ENCODE data around the gene ANKRA2.
A peak's percentile ranks its signal among the peaks of the same experiment; 100 is the strongest.

The ANKRA2 gene, protein sequence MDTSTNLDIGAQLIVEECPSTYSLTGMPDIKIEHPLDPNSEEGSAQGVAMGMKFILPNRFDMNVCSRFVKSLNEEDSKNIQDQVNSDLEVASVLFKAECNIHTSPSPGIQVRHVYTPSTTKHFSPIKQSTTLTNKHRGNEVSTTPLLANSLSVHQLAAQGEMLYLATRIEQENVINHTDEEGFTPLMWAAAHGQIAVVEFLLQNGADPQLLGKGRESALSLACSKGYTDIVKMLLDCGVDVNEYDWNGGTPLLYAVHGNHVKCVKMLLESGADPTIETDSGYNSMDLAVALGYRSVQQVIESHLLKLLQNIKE

DNA sequence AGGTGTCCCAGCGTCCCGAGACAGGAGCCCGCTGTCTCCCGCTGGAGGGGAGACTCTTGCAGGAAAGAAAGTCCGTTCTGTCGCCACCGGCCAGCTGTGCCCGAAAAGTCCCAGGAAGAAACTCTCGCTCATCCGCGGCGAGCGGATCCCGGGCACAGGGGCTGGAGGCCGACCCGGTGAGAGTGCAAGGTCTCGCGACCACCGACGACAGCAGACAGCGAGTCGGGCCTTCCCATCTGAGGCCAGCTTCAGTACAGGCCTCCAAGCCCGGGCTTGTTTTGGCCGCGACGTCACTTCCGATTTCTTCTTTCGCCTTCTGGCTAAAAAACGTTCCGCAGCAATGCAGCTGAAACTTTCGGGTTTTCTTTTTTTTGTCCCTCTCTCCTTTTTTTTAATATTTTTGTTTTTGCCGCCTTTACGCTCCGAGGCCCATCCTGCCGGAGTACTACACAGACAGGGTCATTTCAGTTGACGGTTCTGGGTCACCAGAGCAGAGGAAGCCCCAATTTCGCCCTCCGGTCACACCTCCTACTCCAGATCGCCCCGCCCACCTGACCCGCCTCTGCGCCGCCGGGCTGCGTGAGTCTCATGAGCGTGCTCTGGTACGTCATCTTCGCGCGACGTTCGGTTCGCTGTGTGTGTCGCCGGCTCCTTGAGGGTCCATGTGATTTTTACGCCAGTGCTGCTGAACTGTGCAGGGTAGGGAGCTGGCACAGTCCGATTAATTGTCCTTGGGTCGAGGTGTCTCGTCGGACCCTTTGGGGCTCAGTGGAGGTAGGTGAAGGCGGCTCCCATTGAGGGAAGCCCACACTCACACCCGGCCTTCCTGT is at the start of gene ANKRA2, which contains the start of gene UTP15:
Gene ANKRA2 (minus strand): TSS at position 501 of the 830 bp plus-strand sequence. CDS start 2,758 bp downstream, outside the sequence.
Gene UTP15 (plus strand): TSS at position 605 of the 830 bp plus-strand sequence. CDS start 1,602 bp downstream, outside the sequence.
- peak; percentile 99 for DNase-seq

DNA sequence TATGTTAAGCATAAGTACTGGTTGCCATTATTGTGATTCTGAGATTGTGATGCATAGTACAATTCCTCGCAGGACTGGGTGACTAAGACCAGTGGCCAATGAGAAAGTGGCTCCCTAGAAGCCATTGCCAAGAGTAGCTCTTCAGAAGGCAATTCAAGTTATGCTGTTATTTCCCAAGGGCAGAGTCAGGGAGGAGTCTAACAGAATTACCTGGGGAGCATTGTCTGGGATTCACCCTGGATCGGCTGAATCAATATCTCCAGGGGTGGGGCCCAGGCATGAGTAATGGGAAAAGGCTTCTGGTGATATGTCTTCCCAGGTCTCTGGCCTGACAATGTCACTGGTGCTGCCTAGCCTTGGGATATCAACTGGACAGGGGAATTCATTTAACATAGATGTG is 49.6 kb upstream of the ANKRA2 start:
- DNase-seq: no peak

DNA sequence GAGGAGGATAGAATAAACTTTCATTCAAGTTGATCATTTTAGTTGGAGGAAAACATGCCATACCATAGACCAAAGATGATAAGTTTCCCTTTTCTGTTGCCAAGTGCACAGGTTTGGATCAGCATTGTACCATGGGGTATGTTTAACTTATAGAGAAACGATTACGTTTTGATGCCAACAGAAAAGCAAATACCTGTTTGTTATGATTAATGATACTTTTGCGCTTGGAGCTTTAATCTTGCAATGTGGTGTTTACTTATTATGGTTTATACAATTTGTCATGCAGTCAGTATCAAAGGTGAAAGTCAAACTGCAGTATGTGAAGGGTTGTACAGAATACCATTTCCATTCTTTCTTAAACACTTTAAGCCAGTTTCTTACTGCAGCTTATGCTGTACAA is 47.4 kb upstream of the ANKRA2 start:
- DNase-seq: no peak

DNA sequence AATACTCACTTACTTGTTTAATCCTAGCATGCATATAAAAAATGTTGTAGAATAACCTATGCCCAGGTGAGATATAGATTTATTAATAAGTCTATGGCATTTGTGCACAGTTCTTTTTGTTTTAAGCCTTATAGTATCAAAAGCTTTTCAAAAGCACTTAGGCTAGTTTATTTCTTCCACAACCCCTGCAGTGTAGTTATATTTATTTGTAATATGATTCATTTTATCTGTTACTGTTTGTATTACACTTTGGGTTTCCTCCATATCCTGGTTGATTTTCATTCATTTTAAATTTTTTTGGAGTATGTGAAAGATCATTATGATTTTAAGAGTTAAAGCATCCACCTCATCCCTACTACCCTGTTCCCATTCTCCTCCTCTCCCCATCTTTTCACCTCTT is 41.8 kb upstream of the ANKRA2 start:
- DNase-seq: no peak

DNA sequence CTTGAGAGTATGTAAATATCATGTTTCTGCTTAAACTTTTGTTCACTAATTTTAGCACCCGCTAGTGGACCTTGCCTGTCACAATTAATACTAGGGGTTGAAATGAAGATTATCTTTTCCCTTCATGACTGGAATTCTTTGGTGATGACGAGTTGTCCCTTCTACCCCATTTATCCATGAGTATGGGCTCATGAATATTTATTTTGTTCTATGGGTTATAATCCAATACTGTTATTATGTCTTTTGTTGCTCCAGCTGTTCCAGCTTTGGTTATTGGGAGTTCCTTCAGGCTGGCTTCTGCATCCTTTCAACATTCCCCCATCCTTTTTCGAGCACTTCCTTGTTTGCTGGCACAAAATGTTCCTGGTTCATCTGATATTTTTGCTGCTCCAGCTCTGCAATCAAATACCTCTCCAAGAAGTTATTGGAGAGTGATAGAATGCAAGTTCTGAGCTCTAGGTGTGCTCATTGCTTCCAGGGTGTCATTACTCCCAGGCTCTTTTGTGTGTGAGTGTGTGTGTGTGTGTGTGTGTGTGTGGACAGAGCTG is 40.8 kb upstream of the ANKRA2 start:
- no peak for DNase-seq

DNA sequence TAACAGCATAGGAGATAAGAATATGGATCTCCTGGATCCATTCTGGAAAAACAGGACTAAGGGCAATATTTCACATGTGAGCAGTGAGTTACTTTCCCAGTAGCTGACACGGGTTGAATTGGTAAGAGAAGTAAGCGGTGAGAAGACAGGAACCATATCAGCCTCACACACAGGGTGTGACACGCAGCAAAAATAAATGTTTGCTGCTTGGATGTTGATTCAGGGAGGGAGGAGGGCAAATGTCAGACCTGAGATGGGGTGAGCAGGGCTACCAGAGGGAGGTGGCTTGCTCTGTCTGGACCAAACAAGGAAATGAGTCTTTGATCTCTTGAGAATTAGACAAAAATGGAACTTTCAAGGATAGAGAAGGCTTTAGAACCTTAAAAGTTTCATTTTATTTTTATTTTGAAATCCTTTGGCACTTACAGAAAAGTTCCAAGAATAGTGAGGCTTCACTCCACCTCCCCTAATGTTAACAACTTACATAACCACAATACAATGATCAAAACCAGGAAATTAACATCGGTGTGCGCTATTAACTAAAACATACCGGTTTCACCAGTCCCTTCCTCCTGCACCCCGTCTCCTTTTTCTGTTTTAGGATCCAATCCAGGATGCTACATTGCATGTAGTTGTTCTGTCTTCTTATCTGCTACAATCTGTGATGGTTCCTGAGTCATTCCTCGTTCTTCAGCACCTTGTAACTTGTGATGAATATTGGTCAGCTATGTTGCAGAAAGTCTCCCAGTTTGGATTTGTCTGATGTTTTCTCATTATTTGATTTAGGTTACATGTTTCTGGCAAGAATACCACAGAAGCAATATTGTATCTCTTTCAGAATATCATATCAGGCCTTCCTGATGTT is 40.0 kb upstream of the ANKRA2 start:
- no peak for DNase-seq

DNA sequence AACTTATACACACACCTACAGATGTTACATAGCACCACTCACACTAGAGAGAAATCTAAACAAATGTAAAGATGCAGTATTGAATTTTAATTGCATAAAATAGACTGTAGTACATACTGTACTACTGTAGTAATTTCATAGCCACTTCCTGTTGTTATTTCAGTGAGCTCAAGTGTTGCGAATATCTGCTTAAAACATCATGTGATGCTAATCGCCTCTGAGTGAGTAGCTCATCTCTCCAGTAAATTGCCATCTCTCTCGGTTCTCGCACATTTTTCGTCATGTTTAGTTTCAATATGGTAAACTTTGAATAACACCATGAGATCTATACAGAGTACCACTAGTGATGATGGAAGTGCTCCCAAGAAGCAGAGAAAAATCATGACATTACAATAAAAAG is 38.6 kb upstream of the ANKRA2 start:
- DNase-seq: no peak

DNA sequence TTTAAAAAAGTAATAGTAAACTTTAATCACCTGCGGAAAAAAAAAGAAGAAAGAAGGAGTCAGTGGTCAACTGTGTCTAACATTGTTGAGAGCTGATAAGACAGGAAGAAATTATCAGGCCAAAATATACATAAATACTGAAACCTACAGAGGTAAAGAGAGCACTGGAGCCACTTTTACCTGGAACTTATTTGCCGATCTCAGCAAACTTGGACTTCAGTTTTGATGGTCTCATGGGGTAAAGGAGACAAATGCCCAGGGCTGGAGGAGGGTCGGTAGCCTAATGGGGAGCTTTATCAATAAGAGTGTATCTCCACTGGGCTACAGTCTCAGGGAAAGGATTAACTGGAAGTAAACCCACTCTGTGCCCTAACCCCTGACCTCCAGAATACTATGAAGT is 33.9 kb upstream of the ANKRA2 start:
- no peak for DNase-seq

DNA sequence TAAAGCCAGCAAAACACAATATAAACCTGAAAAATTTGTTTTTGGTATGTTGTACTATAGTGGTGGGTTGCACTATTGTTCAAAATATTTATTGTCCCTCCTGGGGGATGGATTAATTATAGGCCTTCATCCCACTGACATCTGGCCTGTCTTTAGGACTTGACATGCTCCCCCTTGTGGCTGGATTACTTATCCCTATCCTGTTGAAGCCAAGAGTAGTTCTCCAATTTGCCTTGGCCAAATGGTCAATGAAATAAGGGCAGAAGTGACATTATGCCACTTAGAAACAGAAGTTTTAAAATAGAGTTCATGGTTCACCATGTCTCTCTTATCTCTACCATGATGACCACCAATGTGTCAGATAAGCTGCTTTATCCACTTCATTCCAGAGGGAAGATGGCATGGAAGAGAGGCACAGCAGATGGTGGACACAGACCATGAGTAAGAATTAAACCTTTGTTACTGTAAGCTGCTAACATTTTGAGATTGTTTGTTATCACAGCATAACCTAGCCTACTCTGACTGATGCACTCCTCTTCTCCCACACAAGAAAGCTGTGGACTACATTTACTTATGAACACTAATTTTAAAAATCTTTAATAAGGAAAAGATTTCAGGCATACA is 31.4 kb upstream of the ANKRA2 start:
- DNase-seq: no peak

DNA sequence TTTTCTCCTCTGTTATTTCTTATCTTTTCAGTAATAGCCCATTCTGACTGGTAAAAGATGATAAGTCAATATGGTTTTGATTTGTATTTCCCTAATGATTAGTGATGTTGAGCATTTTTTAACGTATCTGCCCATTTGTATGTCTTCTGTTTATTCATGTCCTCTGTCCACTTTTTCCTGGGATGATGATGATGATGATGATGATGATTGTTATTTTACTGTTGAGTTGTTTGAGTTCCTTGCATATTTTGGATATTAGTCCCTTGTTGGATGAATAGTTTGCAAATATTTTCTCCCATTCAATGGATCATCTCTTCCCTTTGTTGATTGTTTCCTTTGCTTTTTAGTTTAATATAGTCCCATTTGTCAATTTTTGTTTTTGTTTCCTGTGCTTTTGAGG is 27.1 kb upstream of the ANKRA2 start:
- DNase-seq: no peak

DNA sequence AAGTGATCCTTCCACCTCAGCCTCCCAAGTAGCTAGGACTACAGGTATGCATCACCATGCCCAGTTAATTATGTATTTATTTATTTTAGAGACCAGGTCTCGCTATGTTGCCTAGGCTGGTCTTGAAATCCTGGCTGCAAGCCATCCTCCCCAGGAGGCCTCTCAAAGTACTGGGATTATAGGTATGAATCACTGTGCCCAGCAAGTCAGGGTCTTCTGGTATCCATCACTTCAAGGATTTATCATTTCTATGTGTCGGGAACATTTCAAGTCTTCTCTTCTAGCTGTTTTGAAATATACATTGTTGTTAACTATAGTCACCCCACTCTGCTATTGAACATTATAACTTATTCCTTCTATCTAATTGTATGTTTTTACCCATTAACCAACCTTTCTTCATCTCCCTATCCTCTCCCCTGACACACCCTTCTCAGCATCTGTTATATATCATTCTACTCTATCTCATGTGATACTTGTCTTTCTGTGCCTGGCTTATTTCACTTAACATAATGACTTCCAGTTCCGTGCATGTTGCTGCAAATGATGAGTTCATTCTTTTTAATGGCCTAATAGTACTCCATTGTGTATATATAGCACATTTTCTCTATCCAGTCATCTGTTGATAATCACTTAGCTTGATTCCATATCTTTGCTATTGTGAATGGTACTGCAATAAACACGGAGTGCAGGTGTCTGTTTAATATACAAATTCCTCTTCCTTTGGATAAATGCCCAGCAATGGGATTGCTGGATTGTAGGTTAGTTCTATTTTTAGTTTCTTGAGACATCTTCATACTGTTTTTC is 26.5 kb upstream of the ANKRA2 start:
- DNase-seq: no peak

DNA sequence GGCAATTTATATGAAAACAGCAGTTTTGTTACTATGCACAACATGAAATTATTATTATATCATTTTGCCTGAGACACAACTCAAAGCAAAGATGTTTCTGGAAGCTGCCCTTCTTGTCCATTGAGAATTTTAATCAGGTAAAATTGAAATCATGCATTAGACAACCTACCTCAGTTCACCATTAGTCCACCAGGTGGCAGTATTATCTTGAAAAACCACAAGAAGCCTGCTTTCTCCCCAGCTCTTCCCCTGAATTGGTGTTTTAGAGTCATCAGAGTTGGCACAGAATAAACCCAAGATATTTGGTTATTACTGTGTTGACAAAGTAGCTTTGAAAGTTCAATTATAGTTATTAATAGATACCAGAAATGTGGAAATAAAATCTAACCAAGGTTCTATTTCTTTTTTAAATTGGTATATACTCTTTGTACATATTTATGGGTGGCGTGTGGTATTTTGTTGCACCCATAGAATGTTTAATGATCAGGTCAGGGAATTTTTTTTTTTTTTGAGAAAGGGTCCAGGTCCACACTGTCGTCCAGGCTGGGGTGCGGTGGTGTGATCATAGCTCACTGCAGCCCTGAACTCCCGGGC is 25.8 kb upstream of the ANKRA2 start:
- peak; percentile 54 for DNase-seq

DNA sequence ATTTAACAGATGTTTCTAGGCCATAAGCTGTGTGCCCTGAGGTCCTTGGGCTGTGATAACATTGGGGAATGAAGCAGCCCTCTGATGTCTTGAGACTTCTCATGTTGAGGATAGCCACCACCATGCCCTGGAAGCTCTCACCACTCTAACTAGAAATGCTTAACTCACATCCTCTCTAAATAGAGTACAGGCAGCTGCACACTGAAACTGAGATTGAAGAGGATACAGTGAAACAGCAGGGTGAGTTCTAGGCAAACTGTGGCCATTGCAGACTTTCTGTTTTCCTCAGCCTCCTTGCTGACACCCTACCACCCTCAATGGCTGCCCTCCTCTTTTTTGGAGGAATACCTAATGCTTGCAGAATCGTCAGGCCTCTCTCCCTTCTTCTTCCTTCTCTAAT is 22.5 kb upstream of the ANKRA2 start:
- DNase-seq: no peak

DNA sequence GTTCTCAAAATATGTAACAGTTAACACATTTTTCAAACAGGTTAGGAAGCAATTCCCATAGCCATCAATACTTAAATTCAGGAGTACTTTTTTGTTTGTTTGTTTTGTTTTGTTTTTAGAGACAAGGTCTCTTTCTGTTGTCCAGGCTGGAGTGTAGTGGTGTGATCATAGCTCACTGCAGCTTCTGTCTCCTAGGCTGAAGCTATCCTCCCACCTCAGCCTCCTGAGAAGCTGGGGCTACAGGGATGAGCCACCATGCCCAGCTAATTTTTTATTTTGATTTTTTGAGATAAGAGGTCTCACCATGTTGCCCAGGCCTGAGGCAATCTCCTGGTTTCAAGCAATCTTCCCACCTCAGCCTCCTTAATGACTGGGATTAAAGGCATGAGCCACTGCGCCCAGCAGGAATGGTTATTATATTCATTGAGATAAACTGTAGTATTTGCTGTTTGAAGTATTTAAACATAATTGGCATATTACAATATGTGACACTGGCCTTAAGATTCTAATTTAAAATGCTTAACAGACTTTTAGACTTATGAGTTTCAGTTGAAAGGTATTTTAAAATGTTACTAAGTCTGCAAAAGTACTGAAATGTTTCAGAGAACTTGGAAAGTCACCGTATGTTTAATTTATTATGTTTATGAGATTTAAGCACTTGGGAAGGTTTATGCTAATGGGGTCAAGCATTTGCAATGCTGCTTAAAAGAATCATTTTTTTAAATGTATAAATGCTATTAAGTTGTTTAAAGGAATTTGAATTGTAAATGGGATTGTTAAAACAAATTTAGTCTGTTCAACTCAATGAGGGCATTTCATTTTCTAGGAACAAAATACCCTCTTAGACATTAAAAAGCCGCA is 17.1 kb upstream of the ANKRA2 start:
- no peak for DNase-seq

DNA sequence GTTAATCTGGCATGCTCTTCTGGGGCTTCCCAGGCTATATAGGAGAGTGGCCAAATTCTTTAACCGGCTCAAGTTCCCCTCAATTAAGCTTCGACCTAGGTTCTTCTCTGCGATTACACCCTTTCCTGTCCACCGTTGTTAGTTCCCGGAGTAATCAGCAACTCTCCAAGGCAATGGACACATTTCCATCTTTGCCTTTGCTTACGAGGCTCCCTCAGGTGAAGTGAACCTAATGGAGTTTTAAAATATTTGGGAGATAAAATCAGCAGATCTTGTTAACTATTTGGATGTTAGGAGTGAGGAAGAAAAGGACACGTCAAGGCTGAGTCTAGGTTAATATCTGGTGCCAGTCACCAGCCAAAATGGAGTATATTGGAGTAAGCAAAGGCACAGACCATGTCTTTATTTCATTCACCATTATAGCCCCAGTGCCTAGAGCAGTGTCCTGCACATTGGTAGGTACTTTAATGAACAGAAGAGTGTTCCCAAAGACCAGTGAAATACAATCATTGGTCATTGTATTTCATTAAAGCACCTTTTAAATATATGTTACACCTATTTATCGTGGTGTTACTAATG is 619 bp upstream of the ANKRA2 start:
- DNase-seq: no peak

DNA sequence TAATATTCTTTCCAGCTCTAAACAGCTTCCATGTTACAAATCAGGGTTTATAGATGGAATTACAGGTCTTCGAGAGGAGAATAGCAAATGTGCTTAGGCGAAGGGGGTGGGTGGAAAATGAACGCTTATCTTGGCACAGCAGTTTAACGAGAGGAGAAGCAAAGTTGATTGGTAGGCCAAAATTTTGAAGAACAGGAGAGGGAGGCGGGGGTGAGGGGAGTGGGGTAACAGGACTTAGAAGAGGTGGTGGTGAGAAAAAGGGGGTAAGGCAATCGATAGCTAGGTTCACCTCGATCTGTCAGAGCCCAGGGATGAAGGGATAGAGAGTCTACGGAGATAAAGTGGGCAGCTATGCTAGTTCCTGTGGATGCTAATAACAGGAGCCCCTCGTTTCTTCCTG is 764 bp downstream of the ANKRA2 start:
- DNase-seq: peak; percentile 5

DNA sequence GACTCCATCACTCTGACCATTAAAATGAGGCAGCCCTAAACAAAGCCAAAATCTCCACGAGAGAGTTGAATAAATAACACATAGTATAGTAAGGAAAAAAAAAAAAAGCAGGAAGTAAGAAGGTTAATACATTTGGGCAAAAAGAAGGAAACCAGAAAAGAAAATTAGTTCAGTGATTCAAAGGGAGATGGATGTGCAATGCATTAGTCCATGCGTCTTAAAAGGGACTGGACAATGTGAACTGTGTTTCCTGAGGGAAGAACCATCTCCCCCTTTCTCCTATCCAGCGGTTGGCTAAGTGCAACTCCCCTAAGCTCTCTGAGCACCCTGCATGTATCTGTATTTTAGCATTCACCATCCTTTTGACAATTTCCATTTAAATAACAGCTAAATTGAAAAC is 1.4 kb downstream of the ANKRA2 start:
- DNase-seq: no peak

DNA sequence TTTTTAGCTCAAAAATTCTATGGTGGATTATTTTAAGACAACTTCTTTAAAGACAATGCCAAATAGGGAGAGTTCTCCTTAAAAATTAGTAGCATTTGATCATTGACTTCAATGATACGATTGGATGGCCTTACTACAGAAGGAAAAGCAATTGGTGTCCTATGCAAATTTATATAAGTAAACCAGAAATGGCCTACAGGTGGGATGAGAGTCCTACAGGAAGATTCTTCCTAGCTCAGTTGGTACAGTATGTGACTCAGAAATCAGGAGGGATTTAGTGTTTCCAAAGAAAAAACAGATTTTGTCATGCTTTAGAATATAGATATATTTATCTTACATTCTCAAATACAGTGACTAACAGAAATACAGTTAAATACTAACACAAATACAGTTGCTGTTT is 6.5 kb downstream of the ANKRA2 start:
- no peak for DNase-seq

DNA sequence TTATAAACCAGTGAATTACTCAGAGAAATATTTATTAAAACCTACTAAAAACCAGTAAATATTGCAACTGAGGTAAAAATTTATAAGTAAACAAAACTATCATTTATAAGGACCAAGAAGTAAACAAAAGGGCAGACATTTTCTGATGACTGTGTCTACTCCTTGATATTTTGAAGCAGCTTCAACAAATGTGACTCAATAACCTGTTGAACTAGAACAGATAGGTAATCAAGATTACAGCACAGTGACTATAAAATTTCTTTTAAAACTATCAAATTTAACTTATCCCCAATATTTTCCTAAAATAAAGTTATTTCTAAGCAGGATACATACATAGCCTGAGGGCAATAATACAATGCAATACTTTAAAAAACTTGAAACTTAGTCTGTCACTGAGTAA is 12.8 kb downstream of the ANKRA2 start:
- DNase-seq: no peak

DNA sequence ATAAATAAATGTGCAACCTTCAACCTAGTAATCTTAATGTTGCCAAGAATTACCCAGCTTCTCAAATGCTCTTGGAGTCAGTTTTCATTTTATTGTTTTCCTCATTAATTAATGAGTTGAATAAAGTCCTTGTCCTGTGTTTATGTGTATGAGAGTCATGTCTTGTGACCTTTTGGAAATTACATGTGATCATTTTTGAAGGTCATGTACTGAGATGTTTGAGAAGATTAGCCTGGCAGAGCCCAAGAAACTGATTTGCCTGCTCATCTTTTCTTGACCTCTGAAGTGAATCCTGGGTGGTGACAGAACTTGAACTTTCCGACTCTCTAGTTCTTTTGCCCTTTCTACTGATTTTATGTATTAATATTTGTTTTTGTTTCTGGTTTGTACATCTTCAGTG is 15.4 kb downstream of the ANKRA2 start:
- DNase-seq: no peak
